DMS79 treated with DMSO at 0.1 percent for 48 hours (cell line): Measurements from ENCODE around the gene MXRA7.
"Not testable (repeated sequence)": the region's sequence is repeated elsewhere in the genome, so short reads cannot be mapped to it uniquely, and the experiment has no call there.

Experiments used
- DNase-seq: peaks from one replicate; lab custom pipeline; 2025; lab: John Stamatoyannopoulos, UW

The MXRA7 gene

DNA sequence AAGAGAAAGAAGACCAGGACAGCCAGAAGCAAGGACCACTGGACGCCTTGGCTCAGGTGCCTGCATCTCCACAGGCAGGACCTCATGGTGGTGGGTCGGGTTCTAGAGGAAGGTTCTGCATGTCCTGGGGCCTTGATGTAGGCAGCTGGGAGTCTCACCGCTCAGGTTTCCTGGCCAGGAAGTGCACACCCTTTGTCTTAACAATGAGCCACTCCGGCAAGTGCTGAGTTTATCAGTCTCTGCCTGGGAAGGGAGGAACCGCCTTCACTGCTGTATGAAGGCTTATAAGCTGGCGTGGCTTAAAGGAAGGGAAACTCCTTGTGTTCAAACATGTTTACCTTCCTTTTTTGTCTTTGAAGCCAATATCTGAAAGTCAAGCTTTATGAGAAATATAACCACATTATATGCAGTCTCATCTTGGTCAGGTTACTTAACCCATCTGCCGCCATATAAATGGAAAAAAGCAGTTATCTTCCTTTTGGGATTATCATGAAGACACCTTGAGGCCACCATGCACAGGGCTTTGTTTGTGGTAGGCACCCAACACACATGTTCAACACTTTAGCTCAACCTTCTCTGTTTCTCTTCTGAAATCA lies 67.1 kb downstream of the MXRA7 start, which contains the start of gene ST6GALNAC1:
ST6GALNAC1 (minus strand) TSS at position 205 of the 596 bp plus-strand sequence; CDS start at position 86, 119 bp downstream.
- DNase-seq: no peak

DNA sequence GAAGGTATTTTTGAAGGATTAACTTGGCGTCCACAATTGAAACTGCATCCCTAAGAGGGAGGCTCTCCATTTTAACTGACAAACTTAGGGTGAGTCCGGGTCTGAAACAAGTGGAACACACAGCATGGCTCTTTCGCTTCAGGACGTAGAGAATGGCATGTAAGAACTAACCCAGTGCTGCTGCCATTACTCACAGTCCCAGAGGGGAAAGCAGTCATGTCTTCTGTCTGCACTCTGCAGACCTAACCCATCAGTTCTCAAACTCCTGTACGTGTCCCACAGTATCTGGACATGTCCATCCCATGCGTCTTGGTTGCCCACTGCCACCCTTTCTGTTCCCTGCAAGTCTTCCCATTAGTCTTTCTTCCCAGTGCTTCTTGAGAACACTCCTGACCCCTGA lies 67.8 kb downstream of the MXRA7 start:
- no peak for DNase-seq

DNA sequence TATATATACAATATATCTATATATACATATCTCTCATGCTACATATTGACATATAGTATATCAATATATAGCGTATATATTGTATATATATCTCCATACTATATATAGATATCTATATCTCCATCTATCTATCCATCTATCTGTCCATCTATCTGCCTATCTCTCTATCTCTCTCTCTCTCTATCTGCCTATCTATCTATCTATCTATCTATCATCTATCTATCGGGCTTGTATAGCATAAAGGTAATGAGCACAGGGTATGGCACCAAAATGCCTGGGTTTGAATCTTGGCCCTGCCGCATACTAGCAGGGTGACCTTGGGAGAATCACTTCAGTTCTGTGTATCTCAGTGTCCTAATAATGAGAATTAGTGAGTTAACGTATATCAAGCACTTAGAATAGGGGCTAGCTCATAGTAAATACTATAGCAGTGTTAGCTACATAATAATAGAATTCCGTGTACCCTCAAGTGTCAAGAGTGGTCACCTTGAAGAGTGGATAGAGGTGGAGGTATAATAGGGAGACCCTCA lies 68.7 kb downstream of the MXRA7 start:
- no peak for DNase-seq

DNA sequence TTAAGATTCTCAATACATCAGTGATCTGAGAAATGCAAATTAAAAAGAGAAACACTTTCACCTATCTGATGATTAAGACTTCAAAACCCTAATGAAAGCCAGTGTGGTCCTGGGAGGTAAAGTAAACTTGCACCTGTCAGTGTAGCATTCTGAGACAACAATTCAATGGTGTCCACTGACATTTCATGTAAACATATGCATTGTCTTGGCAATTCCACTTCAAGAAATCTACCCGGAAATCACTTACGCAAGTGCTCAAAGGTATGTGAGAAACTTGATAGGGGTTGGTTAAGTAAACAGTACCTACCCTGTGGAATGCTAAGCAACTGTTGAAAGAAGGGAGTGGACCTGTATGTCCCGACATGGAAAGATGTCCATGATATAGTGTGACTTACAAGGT lies 69.3 kb downstream of the MXRA7 start:
- DNase-seq: no peak

DNA sequence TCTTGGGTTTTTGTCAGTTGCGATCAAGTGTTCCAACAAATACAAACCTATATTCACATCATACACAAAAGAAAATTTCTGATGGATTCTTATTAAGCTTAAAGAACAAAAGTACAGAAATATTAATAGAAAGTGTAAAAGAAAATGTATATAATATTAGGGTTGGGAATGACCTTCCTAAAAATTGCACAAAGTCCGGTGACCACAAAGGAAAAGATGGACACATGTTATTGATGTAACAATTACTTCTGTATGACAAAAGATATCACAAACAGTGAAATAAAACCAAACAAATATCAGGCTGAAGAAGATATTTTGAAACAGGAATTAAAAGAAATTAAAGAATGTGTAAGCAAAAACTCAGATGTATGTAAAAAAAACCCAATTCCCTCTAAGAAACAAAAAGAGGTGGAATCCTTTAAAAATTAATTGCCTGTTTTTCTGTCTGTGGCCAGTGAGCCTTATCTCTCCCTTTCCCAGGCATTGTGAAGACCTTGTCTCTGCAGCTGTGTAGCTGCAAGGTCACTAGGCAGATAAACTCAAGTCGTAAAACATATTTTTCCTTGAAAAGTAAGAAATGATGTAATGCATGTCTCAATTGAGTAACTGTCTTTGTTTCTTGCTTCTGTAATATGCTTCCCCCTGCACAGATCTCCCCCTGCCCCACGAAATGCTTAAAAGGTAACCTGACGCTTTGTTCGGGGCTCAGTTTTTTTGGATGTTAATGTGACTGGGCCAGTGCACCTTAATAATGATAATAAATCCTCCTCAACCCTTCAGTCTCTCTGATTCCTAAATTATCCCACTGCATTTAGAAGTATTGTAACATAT lies 70.0 kb downstream of the MXRA7 start:
- no peak for DNase-seq

DNA sequence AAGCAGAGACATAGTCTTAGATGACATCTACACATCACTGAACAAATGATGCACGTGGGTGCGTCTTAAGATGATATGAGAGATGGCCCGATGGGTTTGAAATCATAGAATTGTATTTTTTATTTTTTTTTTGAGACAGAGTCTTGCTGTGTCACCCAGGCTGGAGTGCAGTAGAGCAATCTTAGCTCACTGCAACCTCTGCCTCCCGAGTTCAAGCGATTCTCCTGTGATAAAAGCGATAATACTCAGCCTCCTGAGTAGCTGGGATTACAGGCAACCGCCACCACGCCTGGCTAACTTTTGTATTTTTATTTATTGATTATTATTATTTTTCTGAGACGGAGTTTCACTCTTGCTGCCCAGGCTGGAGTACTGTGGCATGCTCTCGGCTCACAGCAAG lies 72.5 kb downstream of the MXRA7 start:
- DNase-seq: no peak

DNA sequence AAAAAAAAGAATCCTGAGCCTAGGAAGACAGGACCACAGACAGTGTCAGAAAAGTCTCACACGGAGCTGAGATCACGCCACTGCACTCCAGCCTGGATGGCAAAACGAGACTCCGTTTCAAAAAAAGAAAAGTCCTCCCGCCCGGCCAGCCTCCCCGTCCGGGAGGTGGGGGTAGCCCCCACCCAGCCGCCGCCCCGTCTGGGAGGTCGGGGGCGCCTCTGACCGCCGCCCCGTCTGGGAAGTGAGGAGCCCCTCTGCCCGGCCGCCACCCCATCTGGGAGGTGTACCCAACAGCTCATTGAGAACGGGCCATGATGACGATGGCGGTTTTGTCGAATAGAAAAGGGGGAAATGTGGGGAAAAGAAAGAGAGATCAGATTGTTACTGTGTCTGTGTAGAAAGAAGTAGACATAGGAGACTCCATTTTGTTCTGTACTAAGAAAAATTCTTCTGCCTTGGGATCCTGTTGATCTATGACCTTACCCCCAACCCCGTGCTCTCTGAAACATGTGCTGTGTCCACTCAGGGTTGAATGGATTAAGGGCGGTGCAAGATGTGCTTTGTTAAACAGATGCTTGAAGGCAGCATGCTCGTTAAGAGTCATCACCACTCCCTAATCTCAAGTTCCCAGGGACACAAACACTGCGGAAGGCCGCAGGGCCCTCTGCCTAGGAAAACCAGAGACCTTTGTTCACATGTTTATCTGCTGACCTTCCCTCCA lies 74.1 kb downstream of the MXRA7 start:
- not testable (repeated sequence) for DNase-seq

DNA sequence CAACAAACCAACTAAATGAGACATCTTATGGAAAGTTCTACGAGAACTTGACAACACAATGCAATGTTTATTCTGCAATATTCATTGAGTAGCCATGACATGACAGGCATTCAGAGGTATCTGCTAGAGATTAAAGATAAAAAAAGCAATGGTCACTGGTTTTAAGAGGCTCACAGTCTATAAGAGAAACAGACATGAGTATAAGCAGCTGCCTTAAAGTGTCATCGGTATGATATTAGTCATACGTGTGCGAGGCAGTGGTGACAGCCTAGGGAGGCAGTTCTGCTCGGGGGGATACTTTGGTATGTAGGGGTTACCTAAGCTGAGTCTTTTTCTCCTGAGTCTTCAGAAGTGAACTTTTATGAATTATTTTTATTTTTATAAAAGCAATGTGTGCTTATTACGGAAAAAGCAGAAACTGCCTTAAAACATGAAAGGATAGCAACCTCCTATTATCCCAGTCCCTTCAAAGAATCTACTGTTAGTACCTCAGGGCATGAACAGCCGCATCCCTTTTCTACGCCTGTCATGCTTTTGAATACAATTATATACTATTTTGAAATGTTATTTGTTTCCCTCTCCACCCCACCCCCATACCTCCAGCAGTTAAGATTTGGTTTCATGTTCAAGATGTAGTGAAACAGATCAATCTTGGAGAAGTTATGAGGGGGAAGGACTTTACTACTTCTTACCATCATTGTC lies 75.0 kb downstream of the MXRA7 start:
- no peak for DNase-seq

DNA sequence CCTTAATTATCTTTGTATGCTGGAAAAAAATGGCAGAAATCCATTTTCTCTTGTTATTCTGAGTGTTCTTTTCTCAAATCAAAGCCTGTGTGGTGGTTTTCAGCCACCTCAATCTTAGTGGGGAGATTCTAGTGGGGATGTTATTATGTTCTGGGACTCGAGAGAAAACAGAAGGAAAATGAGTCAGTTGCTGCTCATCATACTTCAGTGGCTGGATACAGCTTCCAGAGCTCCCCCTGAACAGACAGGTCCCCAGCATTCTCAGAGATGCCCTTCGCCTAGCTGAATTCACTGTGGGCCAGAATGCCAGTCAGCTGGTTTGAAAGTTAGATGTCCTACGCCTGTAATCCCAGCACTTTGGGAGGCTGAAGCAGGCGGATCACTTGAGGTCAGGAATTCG lies 75.7 kb downstream of the MXRA7 start:
- DNase-seq: no peak

DNA sequence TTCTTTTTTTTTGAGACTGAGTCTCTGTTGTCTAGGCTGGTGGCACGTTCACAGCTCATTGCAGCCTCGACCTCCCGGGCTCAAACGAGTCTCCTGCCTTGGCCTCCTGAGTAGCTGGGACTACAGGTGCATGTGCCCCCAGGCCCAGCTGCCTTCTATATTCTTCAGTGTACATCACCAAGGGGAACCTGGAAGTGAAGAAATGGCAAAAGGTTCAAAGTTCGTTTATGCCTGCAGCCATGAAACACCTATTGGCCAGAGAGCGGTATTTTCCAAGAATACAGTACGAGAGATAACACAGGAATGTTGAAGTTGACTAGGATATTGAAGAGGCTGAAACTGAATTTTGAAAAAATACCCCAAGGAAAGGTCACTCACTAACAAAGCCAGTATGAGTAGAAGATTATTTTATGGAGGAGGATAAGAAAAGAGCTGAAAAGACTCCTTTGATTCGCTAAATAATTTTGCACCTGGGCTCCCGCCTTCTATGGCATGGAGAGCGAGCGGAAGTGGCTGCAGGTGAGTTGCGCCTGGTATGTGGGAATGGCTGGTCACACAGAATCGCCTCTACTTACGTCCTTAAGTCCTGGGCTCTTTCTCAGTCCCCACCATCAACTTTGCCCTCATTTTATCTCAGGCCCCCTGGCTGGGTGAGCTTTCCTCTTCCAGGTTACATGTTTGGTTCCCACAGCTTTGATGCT lies 77.0 kb downstream of the MXRA7 start:
- no peak for DNase-seq

DNA sequence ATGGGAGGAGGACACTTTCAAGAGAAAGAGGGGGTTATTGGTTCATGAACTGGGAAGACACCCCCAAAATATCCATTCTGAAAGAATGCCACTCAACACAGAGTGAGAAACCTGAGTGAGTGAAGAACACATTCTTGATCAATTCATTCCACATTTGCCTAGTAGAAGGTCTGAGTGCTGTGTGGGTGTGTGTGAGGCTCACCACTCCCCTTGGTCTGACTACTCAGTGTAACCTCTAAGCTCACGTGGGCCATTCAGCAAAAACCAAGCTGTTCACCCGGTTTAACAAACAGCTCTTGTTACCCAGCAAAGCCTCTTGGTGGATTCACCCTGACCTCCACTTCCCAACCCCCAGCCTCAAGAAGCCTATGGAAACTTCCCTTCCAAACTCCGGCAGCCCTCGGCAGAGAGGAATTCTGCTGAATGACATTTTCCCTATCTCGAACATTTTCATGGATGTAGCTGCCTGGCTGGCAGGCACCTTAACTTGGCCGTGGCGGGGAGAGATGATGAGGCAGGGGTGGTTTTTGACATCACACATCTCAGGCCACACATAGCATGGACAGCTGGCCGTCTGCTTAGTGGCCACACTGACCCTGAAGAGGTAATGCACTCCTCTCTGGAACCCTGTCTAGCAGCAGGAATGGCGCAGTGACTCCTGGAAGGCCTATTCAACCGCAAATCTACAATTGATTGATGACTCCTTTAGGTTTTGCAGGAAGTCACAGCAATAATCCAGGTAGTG lies 78.8 kb downstream of the MXRA7 start:
- DNase-seq: no peak

DNA sequence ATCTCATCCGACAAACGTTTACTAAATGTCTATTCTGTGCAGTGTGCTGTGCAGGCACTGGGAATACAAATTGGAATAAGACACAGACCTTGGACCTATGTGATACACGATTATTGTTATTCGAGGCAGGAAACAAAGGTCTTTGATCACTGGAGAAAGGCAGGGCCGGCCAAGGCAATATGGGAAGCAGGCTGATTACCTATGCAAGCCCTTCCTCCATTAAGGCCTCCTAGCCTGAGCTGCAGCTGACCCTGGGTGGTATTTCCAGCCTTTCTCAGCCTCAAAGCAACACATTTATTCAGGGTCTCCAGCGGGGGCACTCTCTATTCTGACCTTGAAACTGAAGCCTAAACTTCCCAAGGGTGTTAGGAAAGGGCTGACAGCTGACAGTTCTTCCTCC lies 80.6 kb downstream of the MXRA7 start:
- DNase-seq: no peak
